ENCODE results near the gene MYBPHL. TPM values are rescaled to one million over a fixed set of nuclear protein-coding genes. Genes with fewer than 3 reads are reported as not detected.

The MYBPHL gene
- total and polyA plus RNA-seq, 2 experiments from 2014 or later, result not detected

DNA sequence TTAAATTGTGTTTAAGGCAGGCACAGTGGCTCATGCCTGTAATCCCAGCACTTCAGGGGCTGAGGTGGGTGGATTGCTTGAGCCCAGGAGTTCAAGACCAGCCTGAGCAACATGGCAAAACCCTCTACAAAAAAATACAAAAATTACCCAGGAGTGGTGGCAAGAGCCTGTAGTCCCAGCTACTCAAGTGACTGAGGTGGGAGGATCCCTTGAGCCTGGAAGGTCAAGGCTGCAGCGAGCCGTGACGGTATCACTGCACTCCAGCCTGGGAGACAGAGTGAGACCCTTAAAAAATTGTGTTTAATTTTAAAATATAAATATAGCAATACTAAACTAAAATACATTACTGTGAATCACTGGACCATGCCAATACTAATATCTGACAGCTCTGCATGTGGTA is 48.1 kb upstream of the MYBPHL start:
- no peaks in the 10 kb centered on the region; the same call in 1 of the 2 replicates for H4K20me1 ChIP-seq (replicated peaks; ENCODE audit: insufficient read depth)
- no peaks in the 10 kb centered on the region for H3K9me2 ChIP-seq (ENCODE audit: insufficient read depth)
- H3K27ac ChIP-seq (ENCODE audit: low read depth), result no peak overlapping the region
- Mint-ChIP-seq H3K27ac (peak overlapping the region; percentile 88), H3K36me3 (ENCODE audit: low read depth) (peaks cover 24% of the 10 kb centered on the region), H3K9me3 (no peaks in the 10 kb centered on the region), H3K4me1 (peaks cover 5% of the 10 kb centered on the region; the same call in 2 of the 3 replicates), H3K27me3 (ENCODE audit: insufficient read depth, low read depth, poor library complexity) (no peaks in the 10 kb centered on the region), H3K4me3 (no peak overlapping the region)
- no peaks in the 10 kb centered on the region for H3K27me3 ChIP-seq (ENCODE audit: insufficient read depth)
- H3K79me2 ChIP-seq (replicated peaks; ENCODE audit: insufficient read depth), result no peaks in the 10 kb centered on the region
- no peaks in the 10 kb centered on the region; the same call in 1 of the 2 replicates for H3K36me3 ChIP-seq (ENCODE audit: insufficient read depth)
- DNase-seq (ENCODE audit: low spot score) (no peak), ATAC-seq (peak; percentile 68)
- no peak overlapping the region for H2AFZ ChIP-seq
- H3F3A ChIP-seq (replicated peaks; ENCODE audit: low read depth), result no peaks in the 10 kb centered on the region
- TF ChIP-seq, protein P1, sequence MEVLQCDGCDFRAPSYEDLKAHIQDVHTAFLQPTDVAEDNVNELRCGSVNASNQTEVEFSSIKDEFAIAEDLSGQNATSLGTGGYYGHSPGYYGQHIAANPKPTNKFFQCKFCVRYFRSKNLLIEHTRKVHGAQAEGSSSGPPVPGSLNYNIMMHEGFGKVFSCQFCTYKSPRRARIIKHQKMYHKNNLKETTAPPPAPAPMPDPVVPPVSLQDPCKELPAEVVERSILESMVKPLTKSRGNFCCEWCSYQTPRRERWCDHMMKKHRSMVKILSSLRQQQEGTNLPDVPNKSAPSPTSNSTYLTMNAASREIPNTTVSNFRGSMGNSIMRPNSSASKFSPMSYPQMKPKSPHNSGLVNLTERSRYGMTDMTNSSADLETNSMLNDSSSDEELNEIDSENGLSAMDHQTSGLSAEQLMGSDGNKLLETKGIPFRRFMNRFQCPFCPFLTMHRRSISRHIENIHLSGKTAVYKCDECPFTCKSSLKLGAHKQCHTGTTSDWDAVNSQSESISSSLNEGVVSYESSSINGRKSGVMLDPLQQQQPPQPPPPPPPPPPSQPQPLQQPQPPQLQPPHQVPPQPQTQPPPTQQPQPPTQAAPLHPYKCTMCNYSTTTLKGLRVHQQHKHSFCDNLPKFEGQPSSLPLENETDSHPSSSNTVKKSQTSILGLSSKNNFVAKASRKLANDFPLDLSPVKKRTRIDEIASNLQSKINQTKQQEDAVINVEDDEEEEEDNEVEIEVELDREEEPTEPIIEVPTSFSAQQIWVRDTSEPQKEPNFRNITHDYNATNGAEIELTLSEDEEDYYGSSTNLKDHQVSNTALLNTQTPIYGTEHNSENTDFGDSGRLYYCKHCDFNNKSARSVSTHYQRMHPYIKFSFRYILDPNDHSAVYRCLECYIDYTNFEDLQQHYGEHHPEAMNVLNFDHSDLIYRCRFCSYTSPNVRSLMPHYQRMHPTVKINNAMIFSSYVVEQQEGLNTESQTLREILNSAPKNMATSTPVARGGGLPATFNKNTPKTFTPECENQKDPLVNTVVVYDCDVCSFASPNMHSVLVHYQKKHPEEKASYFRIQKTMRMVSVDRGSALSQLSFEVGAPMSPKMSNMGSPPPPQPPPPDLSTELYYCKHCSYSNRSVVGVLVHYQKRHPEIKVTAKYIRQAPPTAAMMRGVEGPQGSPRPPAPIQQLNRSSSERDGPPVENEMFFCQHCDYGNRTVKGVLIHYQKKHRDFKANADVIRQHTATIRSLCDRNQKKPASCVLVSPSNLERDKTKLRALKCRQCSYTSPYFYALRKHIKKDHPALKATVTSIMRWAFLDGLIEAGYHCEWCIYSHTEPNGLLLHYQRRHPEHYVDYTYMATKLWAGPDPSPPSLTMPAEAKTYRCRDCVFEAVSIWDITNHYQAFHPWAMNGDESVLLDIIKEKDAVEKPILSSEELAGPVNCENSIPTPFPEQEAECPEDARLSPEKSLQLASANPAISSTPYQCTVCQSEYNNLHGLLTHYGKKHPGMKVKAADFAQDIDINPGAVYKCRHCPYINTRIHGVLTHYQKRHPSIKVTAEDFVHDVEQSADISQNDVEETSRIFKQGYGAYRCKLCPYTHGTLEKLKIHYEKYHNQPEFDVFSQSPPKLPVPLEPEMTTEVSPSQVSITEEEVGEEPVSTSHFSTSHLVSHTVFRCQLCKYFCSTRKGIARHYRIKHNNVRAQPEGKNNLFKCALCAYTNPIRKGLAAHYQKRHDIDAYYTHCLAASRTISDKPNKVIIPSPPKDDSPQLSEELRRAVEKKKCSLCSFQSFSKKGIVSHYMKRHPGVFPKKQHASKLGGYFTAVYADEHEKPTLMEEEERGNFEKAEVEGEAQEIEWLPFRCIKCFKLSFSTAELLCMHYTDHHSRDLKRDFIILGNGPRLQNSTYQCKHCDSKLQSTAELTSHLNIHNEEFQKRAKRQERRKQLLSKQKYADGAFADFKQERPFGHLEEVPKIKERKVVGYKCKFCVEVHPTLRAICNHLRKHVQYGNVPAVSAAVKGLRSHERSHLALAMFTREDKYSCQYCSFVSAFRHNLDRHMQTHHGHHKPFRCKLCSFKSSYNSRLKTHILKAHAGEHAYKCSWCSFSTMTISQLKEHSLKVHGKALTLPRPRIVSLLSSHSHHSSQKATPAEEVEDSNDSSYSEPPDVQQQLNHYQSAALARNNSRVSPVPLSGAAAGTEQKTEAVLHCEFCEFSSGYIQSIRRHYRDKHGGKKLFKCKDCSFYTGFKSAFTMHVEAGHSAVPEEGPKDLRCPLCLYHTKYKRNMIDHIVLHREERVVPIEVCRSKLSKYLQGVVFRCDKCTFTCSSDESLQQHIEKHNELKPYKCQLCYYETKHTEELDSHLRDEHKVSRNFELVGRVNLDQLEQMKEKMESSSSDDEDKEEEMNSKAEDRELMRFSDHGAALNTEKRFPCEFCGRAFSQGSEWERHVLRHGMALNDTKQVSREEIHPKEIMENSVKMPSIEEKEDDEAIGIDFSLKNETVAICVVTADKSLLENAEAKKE (CRISPR knock-in tag; IDR thresholded peaks at IDR 0.05), result no peak
- TF ChIP-seq POLR2AphosphoS5 (IDR thresholded peaks at IDR 0.05; ENCODE audit: low read depth) (no peak), CREB1 (CRISPR knock-in tag; IDR thresholded peaks at IDR 0.05; ENCODE audit: low read depth) (no peak), NANOG (IDR thresholded peaks at IDR 0.05; ENCODE audit: borderline replicate concordance) (no peak), EZH2 (IDR thresholded peaks at IDR 0.05; ENCODE audit: low read depth, unreplicated experiment) (no peak), JUNB (IDR thresholded peaks at IDR 0.05; ENCODE audit: unreplicated experiment) (no peak), STAT1 (IDR thresholded peaks at IDR 0.05; ENCODE audit: unreplicated experiment) (no peak), ZNF114 (CRISPR knock-in tag; IDR thresholded peaks at IDR 0.05) (no peak), ZNF331 (CRISPR knock-in tag; IDR thresholded peaks at IDR 0.05; ENCODE audit: low read depth) (no peak), EZH2phosphoT487 (IDR thresholded peaks at IDR 0.05; ENCODE audit: unreplicated experiment) (no peak)
- TF ChIP-seq, protein P2, sequence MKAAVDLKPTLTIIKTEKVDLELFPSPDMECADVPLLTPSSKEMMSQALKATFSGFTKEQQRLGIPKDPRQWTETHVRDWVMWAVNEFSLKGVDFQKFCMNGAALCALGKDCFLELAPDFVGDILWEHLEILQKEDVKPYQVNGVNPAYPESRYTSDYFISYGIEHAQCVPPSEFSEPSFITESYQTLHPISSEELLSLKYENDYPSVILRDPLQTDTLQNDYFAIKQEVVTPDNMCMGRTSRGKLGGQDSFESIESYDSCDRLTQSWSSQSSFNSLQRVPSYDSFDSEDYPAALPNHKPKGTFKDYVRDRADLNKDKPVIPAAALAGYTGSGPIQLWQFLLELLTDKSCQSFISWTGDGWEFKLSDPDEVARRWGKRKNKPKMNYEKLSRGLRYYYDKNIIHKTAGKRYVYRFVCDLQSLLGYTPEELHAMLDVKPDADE (IDR thresholded peaks at IDR 0.05), result no peak
- TF ChIP-seq, protein P3, sequence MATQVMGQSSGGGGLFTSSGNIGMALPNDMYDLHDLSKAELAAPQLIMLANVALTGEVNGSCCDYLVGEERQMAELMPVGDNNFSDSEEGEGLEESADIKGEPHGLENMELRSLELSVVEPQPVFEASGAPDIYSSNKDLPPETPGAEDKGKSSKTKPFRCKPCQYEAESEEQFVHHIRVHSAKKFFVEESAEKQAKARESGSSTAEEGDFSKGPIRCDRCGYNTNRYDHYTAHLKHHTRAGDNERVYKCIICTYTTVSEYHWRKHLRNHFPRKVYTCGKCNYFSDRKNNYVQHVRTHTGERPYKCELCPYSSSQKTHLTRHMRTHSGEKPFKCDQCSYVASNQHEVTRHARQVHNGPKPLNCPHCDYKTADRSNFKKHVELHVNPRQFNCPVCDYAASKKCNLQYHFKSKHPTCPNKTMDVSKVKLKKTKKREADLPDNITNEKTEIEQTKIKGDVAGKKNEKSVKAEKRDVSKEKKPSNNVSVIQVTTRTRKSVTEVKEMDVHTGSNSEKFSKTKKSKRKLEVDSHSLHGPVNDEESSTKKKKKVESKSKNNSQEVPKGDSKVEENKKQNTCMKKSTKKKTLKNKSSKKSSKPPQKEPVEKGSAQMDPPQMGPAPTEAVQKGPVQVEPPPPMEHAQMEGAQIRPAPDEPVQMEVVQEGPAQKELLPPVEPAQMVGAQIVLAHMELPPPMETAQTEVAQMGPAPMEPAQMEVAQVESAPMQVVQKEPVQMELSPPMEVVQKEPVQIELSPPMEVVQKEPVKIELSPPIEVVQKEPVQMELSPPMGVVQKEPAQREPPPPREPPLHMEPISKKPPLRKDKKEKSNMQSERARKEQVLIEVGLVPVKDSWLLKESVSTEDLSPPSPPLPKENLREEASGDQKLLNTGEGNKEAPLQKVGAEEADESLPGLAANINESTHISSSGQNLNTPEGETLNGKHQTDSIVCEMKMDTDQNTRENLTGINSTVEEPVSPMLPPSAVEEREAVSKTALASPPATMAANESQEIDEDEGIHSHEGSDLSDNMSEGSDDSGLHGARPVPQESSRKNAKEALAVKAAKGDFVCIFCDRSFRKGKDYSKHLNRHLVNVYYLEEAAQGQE (IDR thresholded peaks at IDR 0.05; ENCODE audit: unreplicated experiment), result no peak
- TF ChIP-seq, protein P4, sequence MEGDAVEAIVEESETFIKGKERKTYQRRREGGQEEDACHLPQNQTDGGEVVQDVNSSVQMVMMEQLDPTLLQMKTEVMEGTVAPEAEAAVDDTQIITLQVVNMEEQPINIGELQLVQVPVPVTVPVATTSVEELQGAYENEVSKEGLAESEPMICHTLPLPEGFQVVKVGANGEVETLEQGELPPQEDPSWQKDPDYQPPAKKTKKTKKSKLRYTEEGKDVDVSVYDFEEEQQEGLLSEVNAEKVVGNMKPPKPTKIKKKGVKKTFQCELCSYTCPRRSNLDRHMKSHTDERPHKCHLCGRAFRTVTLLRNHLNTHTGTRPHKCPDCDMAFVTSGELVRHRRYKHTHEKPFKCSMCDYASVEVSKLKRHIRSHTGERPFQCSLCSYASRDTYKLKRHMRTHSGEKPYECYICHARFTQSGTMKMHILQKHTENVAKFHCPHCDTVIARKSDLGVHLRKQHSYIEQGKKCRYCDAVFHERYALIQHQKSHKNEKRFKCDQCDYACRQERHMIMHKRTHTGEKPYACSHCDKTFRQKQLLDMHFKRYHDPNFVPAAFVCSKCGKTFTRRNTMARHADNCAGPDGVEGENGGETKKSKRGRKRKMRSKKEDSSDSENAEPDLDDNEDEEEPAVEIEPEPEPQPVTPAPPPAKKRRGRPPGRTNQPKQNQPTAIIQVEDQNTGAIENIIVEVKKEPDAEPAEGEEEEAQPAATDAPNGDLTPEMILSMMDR (conservative IDR thresholded peaks at IDR 0.05; ENCODE audit: low read depth in 2 of 2), result no peak
- no peak overlapping the region for H3K4me2 ChIP-seq
- no peaks in the 10 kb centered on the region for H3K4me1 ChIP-seq (ENCODE audit: insufficient read depth)
- no peak overlapping the region for H3K4me3 ChIP-seq

Data from GM23338 (cell line).